Measurements from ENCODE around the gene FAM234B. TPM values are rescaled to one million over a fixed set of nuclear protein-coding genes. Genes with fewer than 3 reads are reported as not detected.

Gene FAM234B
- total RNA-seq, 1 experiment from 2014 or later, result 20.8 TPM

GRCh38 chr12:13093848-13094220 is 49.7 kb downstream of the FAM234B start:
- no peak for DNase-seq
- Histone ChIP-seq H2BK20ac (ENCODE audit: low read depth, low read length, poor library complexity, severe bottlenecking) (no peak overlapping the region), H3K4me1 (ENCODE audit: insufficient read depth, low read length) (peaks cover 15% of the 10 kb centered on the region), H4K20me1 (ENCODE audit: control insufficient read depth, insufficient read depth, insufficient read length) (no peaks in the 10 kb centered on the region), H3K27ac (ENCODE audit: insufficient read length, low read depth, low read length) (no peak overlapping the region), H2BK5ac (ENCODE audit: insufficient read length, low read length) (no peak overlapping the region), H4K8ac (replicated peaks; ENCODE audit: insufficient read length, low read depth, low read length) (no peak overlapping the region), H2AFZ (ENCODE audit: low read length) (no peak overlapping the region), H3K9ac (ENCODE audit: extremely low read depth, insufficient read length, low read length) (no peak overlapping the region), H3K79me1 (ENCODE audit: insufficient read depth, low read depth, low read length, poor library complexity, severe bottlenecking) (no peaks in the 10 kb centered on the region), H3K9me3 (ENCODE audit: control insufficient read depth, low read depth, low read length) (no peaks in the 10 kb centered on the region), H2BK12ac (ENCODE audit: insufficient read length, low read depth, low read length) (no peak overlapping the region), H3K4ac (ENCODE audit: low read depth, low read length) (no peak overlapping the region), H4K91ac (ENCODE audit: insufficient read length, low read depth, low read length) (no peak overlapping the region), H3K23ac (ENCODE audit: insufficient read length, low read depth, low read length) (no peak overlapping the region), H4K5ac (ENCODE audit: insufficient read length, low read depth, low read length) (no peak overlapping the region), H3K18ac (ENCODE audit: insufficient read length, low read depth, low read length) (no peak overlapping the region), H3K79me2 (ENCODE audit: insufficient read depth, low read length) (no peaks in the 10 kb centered on the region), H3K14ac (ENCODE audit: insufficient read depth, low read length) (no peak overlapping the region), H3K56ac (ENCODE audit: insufficient read length, low read depth, low read length) (no peak overlapping the region), H3T11ph (ENCODE audit: low read length) (no peak overlapping the region), H2BK15ac (ENCODE audit: low read depth, low read length) (no peak overlapping the region), H3K4me2 (ENCODE audit: insufficient read depth, insufficient read length, low read length) (no peak overlapping the region), H2AK5ac (ENCODE audit: insufficient read length, low read length) (no peak overlapping the region), H3K27me3 (ENCODE audit: insufficient read depth, low read length) (no peaks in the 10 kb centered on the region), H2BK120ac (ENCODE audit: low read depth, low read length, poor library complexity, severe bottlenecking) (no peak overlapping the region), H3K23me2 (ENCODE audit: insufficient read length, low read depth, low read length, poor library complexity, severe bottlenecking) (no peaks in the 10 kb centered on the region)
- peaks cover 36 to 40% of the 10 kb centered on the region in 2 experiments for H3K4me1 Mint-ChIP-seq
- H3K27ac Mint-ChIP-seq, result no peak overlapping the region
- WGBS (ENCODE audit: extremely low coverage, insufficient read length, low lambda C conversion rate), result no CpG with 5 or more reads among the region's 2 CpGs
- no peaks in the 10 kb centered on the region for H3K27me3 Mint-ChIP-seq (ENCODE audit: low read depth)
- TF ChIP-seq, protein P1, sequence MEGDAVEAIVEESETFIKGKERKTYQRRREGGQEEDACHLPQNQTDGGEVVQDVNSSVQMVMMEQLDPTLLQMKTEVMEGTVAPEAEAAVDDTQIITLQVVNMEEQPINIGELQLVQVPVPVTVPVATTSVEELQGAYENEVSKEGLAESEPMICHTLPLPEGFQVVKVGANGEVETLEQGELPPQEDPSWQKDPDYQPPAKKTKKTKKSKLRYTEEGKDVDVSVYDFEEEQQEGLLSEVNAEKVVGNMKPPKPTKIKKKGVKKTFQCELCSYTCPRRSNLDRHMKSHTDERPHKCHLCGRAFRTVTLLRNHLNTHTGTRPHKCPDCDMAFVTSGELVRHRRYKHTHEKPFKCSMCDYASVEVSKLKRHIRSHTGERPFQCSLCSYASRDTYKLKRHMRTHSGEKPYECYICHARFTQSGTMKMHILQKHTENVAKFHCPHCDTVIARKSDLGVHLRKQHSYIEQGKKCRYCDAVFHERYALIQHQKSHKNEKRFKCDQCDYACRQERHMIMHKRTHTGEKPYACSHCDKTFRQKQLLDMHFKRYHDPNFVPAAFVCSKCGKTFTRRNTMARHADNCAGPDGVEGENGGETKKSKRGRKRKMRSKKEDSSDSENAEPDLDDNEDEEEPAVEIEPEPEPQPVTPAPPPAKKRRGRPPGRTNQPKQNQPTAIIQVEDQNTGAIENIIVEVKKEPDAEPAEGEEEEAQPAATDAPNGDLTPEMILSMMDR (conservative IDR thresholded peaks at IDR 0.05), result no peak
- no peaks in the 10 kb centered on the region; a peak in 1 of 5 replicates for H3K9me3 Mint-ChIP-seq
- peaks cover 0 to 1% (median 0%) of the 10 kb centered on the region in 3 experiments; a peak in 1 of 7 replicates for H3K36me3 Mint-ChIP-seq (ENCODE audit: insufficient read depth in 1 of 3, low read depth in 3 of 3)
- H3K4me3 Mint-ChIP-seq, result no peak overlapping the region
